NCI-H748 treated with DMSO at 0.1 percent for 48 hours (cell line): ENCODE data around the gene NEURL3.

ENCODE experiments used
- DNase-seq: peaks from one replicate; lab custom pipeline; 2025; lab: John Stamatoyannopoulos, UW

Gene NEURL3

GRCh38 chr2:96539215-96539920 is 34.2 kb upstream of the NEURL3 start:
- DNase-seq = no peak

- no peak for DNase-seq
These were observed 33.5 kb upstream of the NEURL3 start for GRCh38 chr2:96538487-96539214.

- no peak for DNase-seq
These were observed 32.8 kb upstream of the NEURL3 start for GRCh38 chr2:96537734-96538486.

- no peak for DNase-seq
These were observed 32.0 kb upstream of the NEURL3 start for GRCh38 chr2:96537066-96537733.

GRCh38 chr2:96536445-96537065 is 31.4 kb upstream of the NEURL3 start, which contains the start of gene ARID5A:
Gene ARID5A (plus strand): TSS chr2:96536752. CDS start chr2:96536827, 75 bp downstream.
- peak; percentile 30 for DNase-seq

- no peak for DNase-seq
These were observed 30.2 kb upstream of the NEURL3 start for GRCh38 chr2:96535331-96535730.

GRCh38 chr2:96534701-96535181 is 29.6 kb upstream of the NEURL3 start:
- no peak for DNase-seq

- no peak for DNase-seq
These were observed 29.0 kb upstream of the NEURL3 start for GRCh38 chr2:96534141-96534540.

- DNase-seq = no peak
These were observed 28.3 kb upstream of the NEURL3 start for GRCh38 chr2:96533292-96534073.

- DNase-seq = no peak
These were observed 27.6 kb upstream of the NEURL3 start for GRCh38 chr2:96532641-96533291.

- peak; percentile 46 for DNase-seq
These were observed 26.8 kb upstream of the NEURL3 start for GRCh38 chr2:96531872-96532505.

GRCh38 chr2:96531366-96531765 is 26.2 kb upstream of the NEURL3 start:
- no peak for DNase-seq

- DNase-seq = no peak
These were observed 25.6 kb upstream of the NEURL3 start for GRCh38 chr2:96530474-96531357.

- DNase-seq = no peak
These were observed 24.9 kb upstream of the NEURL3 start for GRCh38 chr2:96530144-96530430.

- DNase-seq = no peak
These were observed 24.4 kb upstream of the NEURL3 start for GRCh38 chr2:96529376-96530143.

GRCh38 chr2:96528700-96529375 is 23.7 kb upstream of the NEURL3 start:
- no peak for DNase-seq

GRCh38 chr2:96528006-96528699 is 23.0 kb upstream of the NEURL3 start:
- DNase-seq = no peak
